GM12891 (cell line): Measurements from ENCODE around the gene RBFOX1.

ENCODE experiments used
- DNase-seq: peaks from one replicate; pipeline ENCODE4 v3.0.0; 2011; ENCODE audit warnings: low spot score; ENCODE audit not compliant: insufficient read length
- FAIRE-seq: peaks from 2 replicates; lab custom pipeline; 2011; peaks lifted over from hg19 to GRCh38; lab: Jason Lieb, UNC
- PAX5 ChIP-seq: IDR thresholded peaks from 2 replicates; pipeline ENCODE4 v1.6.1; 2011; ENCODE audit warnings: low read length, moderate library complexity, mild to moderate bottlenecking; ENCODE audit not compliant: insufficient read depth, severe bottlenecking
- POLR2A ChIP-seq: IDR thresholded peaks from 2 replicates; pipeline ENCODE4 v1.6.1; 2011; ENCODE audit warnings: low read depth, low read length, control low read depth
- POLR2AphosphoS5 ChIP-seq: IDR thresholded peaks from 2 replicates; pipeline ENCODE4 v1.6.1; 2011; ENCODE audit warnings: low read depth, low read length, control low read depth
- POU2F2 ChIP-seq: IDR thresholded peaks from 2 replicates; pipeline ENCODE4 v1.6.1; 2011; ENCODE audit warnings: low read depth, mild to moderate bottlenecking, control low read depth, low read length, moderate library complexity
- SPI1 ChIP-seq: IDR thresholded peaks from 2 replicates; pipeline ENCODE4 v1.6.1; 2011; ENCODE audit warnings: low read depth, low read length, control low read depth
- TAF1 ChIP-seq: IDR thresholded peaks from 2 replicates; pipeline ENCODE4 v1.6.1; 2011; ENCODE audit warnings: low read depth, low read length, control low read depth

Gene RBFOX1

GRCh38 chr16:7380911-7381310 lies 48.3 kb downstream of the RBFOX1 start:
- FAIRE-seq (no peak), DNase-seq (no peak)
- TF ChIP-seq PAX5 (no peak), POLR2A (no peak), POLR2AphosphoS5 (no peak), TAF1 (no peak), SPI1 (no peak), POU2F2 (no peak)

GRCh38 chr16:7381671-7382070 lies 49.0 kb downstream of the RBFOX1 start:
- FAIRE-seq = no peak
- TF ChIP-seq POLR2A (no peak), PAX5 (no peak), SPI1 (no peak), POLR2AphosphoS5 (no peak), TAF1 (no peak), POU2F2 (no peak)

GRCh38 chr16:7382521-7382920 lies 49.9 kb downstream of the RBFOX1 start:
- TF ChIP-seq POLR2AphosphoS5 (no peak), POLR2A (no peak), PAX5 (no peak), SPI1 (no peak), POU2F2 (no peak), TAF1 (no peak)
- FAIRE-seq (no peak), DNase-seq (no peak)

More at GRCh38 chr16:7381671-7382070, 49.0 kb downstream of the RBFOX1 start:
- DNase-seq = no peak

- FAIRE-seq (no peak), DNase-seq (no peak)
- TF ChIP-seq POU2F2 = no peak
- no peak for TF ChIP-seq SPI1
- TF ChIP-seq POLR2AphosphoS5 = no peak
- no peak for TF ChIP-seq PAX5
- TF ChIP-seq TAF1 = no peak
- TF ChIP-seq POLR2A = no peak
Observed at GRCh38 chr16:7390974-7391373, 58.3 kb downstream of the RBFOX1 start.

GRCh38 chr16:7391694-7392093 lies 59.0 kb downstream of the RBFOX1 start:
- FAIRE-seq (no peak), DNase-seq (no peak)
- no peak for TF ChIP-seq POU2F2
- no peak for TF ChIP-seq POLR2A
- no peak for TF ChIP-seq PAX5
- TF ChIP-seq TAF1 = no peak
- no peak for TF ChIP-seq POLR2AphosphoS5
- TF ChIP-seq SPI1 = no peak

- FAIRE-seq (no peak), DNase-seq (no peak)
- TF ChIP-seq SPI1 (no peak), POLR2A (no peak), TAF1 (no peak), POLR2AphosphoS5 (no peak), PAX5 (no peak), POU2F2 (no peak)
Observed at GRCh38 chr16:7392206-7392605, 59.6 kb downstream of the RBFOX1 start.

GRCh38 chr16:7393680-7394079 lies 61.0 kb downstream of the RBFOX1 start:
- no peak for DNase-seq
- no peak for TF ChIP-seq POU2F2
- TF ChIP-seq SPI1 = no peak
- TF ChIP-seq POLR2A = no peak
- no peak for TF ChIP-seq TAF1
- no peak for TF ChIP-seq PAX5
- no peak for TF ChIP-seq POLR2AphosphoS5
- no peak for FAIRE-seq

GRCh38 chr16:7394720-7395336 lies 62.2 kb downstream of the RBFOX1 start:
- no peak for FAIRE-seq
- TF ChIP-seq SPI1 = no peak

GRCh38 chr16:7397901-7398300 lies 65.3 kb downstream of the RBFOX1 start:
- FAIRE-seq (no peak), DNase-seq (no peak)
- TF ChIP-seq POU2F2 (no peak), POLR2AphosphoS5 (no peak), TAF1 (no peak), SPI1 (no peak), PAX5 (no peak), POLR2A (no peak)

More at GRCh38 chr16:7394720-7395336, 62.2 kb downstream of the RBFOX1 start:
- DNase-seq = no peak

- DNase-seq (no peak), FAIRE-seq (no peak)
- TF ChIP-seq POLR2A (no peak), TAF1 (no peak), POU2F2 (no peak), PAX5 (no peak), SPI1 (no peak), POLR2AphosphoS5 (no peak)
Observed at GRCh38 chr16:7398536-7398935, 65.9 kb downstream of the RBFOX1 start.

GRCh38 chr16:7399296-7399695 lies 66.7 kb downstream of the RBFOX1 start:
- FAIRE-seq = no peak

More at GRCh38 chr16:7399296-7399695, 66.7 kb downstream of the RBFOX1 start:
- TF ChIP-seq TAF1 = no peak
- no peak for TF ChIP-seq POLR2A
- no peak for TF ChIP-seq SPI1
- TF ChIP-seq POLR2AphosphoS5 = no peak
- TF ChIP-seq PAX5 = no peak
- TF ChIP-seq POU2F2 = no peak
- DNase-seq = no peak
